HL-60/S4 treated with retinoic acid at 250 ng/mL for 4 days and 3 days (cell line): Measurements from ENCODE around the gene SAMM50.
"Not testable (repeated sequence)": the region's sequence is repeated elsewhere in the genome, so short reads cannot be mapped to it uniquely, and the experiment has no call there.

Source experiments
- in situ Hi-C: fragments of 300-500 bp; cut with MboI; formaldehyde crosslinking; loops from 2 replicates; pipeline ENCODE4 v1.7.0; 2022; ENCODE audit warnings: low sequenced_read_pairs

SAMM50 gene

DNA sequence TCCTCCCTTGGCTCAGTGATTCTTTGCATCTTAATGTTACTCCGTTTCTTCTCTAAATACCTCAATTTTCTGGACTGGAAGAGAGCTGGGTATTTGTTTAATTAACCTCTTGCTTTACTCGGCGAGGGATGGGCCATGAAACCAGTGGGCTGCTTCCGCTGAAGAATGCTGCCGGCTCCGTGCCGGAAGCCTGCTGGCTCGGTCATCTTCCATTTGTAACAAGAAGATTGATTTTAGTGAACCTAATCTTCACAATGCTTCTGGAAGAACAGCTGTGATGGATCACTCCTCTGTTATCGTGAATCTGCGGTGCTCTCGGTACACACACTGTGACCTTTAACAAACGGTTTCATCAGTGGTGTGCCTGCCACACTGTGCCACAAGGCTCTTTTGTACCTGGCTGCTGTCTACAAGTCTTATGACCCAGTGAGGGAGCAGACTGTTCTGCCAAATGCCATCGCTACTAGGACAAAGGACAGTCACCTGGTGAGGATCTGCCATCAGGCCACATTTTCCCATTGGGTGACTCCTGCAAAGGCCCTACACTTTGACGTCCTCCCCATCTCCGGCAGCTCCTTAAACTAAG, 43.5 kb downstream of the SAMM50 start:
- in situ Hi-C loops, result loop anchor here (10.0 kb wide), 1 partner anchor 626 kb away; no protein-coding TSS in a partner anchor

DNA sequence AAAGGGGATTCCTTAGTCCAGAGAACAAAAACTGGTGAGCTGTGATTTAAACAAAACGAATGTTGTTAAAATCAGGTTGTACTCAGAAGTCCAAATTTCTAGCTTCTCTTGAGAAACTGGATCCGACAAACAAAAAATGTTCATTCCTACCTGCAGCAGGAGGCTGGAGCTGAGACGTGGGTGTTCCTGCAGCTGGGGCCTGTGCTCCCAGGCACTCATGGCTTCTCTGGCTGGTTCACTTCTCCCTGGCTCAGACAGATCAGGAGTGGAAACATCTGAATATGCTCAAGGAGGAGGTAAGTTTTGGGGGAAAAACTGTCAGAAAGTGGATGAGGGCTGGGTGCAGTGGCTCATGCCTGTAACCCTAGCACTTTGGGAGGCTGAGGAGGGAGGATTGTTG, 44.1 kb downstream of the SAMM50 start:
- in situ Hi-C loops, result loop anchor here (10.0 kb wide), 1 partner anchor 625 kb away; no protein-coding TSS in a partner anchor

DNA sequence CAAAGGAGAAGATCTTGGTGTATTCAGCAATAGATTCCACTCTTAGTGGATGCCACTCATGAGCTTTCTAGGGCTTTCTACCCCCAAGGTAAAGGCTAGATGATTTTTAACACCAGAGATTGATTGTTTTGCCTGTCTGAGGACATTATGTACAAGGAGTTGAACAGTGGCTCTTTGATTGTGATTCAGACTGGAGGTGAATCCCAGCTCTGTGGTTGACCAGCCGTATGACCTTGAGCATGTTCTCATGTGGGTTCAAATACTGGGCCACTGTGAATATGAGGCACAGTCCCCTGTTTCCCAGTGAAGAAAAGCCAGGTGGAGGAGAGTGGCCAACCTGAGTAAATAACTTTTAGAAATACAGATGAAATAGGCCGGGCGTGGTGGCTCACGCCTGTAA, 44.9 kb downstream of the SAMM50 start:
- in situ Hi-C loops, result no loop called here

DNA sequence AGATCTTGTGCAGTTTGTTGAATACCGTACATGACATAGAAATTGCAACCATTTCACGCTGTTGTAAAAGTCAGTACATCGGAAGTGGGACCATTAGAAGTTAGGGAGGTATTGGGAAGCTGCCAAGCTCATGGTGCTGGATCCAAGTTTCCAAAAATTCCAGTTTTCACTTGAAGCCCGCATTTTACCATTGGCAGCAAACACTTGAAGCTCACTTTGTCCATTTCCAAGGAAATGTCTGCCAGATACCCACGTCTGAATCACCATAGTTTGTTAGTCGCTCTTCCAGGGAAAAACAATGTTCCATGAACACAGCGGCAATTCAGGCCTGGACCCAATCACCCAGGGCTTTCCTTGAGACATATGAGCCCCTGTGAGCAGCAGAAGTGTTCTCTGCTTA, 46.3 kb downstream of the SAMM50 start:
- in situ Hi-C loops, result no loop called here

DNA sequence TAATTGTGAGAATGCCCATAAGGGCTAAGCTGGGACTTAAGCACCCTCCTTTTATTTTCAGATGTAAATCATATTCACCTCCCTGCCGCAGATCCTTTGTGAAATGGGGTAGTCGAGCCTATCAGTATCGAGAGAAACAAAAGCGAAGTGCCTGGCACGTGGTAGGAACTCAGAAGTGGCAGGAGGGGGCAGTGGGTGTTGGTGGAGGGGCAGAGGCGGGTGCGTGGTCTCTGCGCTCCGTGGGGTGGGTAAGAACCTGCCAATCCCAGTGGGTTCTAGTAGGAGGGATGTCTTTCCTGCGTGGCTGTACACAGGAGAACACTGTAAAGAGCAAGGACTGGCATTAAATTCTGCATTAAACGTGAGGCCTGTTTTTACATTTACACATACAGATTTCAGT, 47.1 kb downstream of the SAMM50 start:
- in situ Hi-C loops, result no loop called here

DNA sequence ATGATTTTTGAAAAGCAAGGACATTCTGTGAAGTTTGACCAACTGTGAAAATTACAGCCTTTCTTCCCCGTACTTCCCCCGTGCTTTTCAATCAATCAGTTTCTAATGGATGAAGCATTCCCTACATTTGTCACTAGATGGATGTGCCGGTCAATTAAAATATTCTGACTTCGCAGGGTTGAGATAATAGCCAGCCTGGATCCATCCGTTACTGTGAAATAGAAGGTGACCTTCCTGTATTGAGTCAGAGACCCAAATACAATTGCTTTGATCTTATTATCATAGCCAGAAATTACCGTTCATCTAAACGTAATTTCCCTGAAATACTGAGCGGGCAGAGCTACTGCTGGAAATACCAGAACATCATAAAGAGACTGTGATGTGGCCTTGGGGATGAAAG, 47.8 kb downstream of the SAMM50 start:
- in situ Hi-C loops, result no loop called here

DNA sequence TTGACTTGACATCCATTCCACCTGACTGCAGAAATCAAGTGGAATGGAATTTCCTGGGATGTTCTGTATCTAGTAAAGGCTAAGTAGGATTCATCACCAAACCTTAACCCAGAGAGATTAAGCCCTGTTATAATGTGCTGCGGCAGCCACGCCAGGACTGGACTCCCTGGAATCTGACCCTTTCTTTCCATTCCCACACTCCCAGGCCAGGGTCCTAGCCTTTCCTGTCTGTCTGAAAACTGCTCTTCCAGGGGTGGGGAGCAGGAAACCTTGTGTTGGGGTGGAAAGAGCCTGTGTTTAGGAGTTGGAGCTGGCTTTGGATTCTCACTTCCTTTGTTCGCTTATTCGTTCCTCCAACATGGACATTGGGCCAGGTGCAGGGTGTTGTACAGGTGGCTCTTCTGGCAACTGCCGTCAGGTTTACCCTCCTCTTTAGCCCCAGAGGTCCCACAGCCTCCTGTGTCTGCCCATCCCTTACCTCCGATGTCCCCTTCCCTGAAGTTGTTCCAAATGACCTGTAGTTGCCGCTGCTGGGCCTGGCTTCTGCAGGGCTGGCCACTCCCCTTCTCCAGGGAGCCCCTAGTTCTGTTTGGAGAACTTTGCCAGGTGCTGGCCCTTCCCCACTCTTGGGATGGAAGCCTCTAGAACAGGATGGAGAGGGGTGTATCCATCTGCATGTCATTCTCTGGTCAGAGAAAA, 48.3 kb downstream of the SAMM50 start:
- in situ Hi-C loops, result no loop called here

DNA sequence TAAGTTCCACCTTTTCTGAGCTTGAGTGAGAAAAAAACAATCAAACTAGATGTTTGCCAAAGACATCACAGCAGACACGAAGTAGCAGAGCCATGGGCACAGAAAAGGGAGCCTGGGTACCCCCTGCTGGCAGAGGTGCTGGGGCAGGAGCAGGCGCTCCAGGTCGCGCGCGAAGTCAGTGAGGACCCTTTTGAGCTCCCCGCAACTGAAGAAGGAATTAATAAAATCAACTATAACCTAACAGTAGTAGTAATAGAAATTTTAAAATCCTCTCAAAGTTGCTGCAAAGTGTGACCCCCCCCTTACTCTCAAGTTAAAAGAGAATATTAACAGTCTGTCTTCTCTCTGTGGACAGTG, 48.8 kb downstream of the SAMM50 start:
- in situ Hi-C loops, result no loop called here

DNA sequence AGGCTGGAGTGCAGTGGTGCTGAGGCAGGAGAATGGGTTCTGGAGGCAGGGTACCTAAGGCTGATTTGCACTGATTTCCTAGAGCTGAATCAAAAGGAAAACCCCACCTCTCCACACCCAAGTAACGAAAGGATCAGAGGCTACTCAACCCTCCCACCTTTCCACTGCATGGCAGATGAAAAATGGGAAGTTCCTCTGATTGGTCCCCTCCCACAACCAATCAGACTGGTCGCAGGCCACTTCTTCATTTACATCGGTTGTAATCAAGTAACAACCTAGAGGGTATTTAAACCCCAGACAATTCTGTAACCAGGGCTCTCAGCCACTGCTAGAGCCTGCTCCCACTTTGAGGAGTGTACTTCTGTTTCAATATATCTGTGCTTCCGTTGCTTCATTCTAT, 50.3 kb downstream of the SAMM50 start:
- in situ Hi-C loops, result no loop called here

DNA sequence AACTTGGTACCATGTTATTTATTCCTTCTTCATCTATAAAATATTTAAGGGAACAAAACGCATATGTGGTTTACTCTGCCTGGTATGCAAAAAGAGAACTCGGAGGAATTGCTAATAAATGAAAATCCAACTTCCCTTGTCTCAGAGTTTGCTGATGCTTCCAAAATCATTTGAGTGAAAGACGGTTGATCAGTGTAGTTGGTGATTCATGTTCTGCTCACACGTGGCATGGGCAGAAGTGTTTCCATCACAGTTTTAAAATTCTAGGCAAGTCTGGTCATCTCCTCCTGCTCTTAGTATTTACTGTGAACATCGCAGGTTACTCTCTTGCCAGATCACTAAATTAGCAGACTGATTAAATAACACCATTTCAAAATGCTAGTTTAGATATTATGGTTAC, 56.9 kb downstream of the SAMM50 start:
- in situ Hi-C loops, result no loop called here

DNA sequence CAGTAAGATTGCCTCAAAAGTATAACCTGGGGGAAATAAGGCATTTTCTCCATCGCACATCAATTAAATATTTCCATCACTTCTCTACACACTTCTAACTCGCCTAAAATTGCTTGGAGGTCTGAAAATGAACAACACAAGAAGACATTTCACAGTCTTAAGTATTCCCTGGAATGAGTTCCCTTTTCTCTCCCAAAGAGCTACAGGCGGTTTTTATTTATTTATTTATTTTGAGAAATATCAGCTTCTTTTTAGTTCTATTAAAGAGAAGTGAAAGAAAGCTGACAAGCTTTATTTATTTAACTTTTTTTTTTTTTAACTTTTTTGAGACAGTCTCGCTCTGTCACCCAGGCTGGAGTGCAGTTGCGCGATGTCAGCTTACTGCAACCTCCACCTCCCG, 57.3 kb downstream of the SAMM50 start:
- in situ Hi-C loops, result no loop called here

DNA sequence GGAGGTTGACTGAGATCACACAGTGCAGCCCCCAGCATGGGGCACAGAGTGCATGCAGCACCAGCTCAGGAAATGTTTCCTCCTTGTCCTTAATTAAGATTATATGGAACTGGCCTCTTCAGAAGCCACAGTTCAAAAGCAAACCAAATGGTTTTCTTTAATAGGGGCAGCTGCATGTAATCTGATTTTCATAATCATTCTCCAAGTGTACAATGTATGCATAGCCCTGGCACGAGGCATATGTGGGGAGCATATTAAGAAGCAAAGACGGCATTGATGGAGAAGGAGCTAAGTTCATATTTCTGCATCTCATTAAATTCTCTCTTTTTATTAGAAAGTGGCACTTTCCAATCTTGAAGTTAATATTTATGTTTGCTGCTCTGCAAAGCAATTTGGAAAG, 59.0 kb downstream of the SAMM50 start:
- in situ Hi-C loops, result no loop called here

DNA sequence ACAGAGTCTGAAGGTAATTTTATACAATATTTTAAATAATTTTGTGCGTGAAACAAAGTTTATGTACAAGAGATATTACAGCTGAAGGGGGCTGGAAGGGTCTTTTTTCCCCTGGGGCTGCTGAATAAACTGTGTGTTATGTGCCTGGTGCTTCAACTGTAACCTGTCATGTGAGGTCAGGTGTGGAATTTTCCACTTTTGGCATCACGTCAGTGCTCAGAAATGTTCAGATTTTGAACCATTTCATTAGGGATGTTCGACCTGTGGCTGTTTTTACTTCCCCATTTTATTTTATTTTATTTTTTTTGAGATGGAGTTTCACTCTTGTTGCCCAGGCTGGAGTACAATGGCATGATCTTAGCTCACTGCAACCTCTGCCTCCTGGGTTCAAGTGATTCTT, 61.3 kb downstream of the SAMM50 start:
- in situ Hi-C loops, result not testable (repeated sequence)

DNA sequence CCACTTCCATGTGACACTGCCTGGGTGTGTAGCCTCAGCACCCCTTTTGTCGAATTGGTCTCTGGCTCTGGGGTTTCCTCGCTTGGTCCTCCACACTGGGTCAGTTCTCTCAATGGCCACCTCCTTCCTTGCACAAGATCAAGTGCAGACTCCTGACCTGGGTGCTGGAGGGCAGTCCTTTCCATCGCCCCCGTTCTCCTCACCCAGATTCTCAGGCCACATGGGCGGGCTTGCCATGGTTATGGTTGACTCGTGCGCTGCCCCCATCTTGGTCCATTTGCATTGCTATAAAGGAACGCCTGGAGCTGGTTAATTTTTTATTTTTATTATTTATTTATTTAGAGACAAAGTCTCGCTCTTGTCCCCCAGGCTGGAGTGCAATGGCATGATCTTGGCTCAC, 63.4 kb downstream of the SAMM50 start:
- in situ Hi-C loops, result no loop called here

DNA sequence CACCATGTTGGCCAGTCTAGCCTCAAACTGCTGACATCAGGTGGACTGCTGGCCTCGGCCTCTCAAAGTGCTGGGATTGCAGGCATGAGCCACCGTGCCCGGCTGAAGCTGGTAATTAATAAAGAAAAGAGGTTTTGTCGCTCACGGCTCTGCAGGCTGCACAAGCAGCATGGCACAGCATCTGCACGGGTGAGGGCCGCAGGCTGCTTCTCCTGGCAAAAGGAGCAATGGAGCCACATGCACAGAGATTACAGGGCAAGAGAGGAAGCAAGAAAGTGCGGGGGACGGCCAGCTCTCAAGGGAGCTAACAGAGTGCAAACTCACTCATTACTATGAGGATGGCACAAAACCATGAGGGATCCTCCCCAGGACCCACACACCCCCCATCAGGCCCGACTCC, 64.2 kb downstream of the SAMM50 start:
- in situ Hi-C loops, result no loop called here

DNA sequence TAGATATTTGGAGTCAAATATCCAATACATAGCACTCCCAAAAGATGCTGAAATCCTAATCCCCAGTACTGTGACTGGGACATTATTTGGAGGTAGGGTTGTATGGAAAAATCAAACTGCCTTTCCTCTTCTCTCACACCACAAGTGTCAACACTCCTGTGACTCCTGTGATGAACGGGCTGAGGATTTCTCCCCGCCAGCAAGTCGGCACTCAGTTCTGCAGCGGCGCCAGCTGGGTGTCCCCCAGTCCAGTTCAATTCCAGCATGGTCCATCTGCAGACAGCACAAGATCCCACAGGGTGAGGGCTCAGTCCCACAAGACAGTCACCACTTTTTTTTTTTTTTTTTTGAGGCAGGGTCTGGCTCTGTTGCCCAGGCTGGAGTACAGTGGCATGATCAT, 64.6 kb downstream of the SAMM50 start:
- in situ Hi-C loops, result no loop called here

DNA sequence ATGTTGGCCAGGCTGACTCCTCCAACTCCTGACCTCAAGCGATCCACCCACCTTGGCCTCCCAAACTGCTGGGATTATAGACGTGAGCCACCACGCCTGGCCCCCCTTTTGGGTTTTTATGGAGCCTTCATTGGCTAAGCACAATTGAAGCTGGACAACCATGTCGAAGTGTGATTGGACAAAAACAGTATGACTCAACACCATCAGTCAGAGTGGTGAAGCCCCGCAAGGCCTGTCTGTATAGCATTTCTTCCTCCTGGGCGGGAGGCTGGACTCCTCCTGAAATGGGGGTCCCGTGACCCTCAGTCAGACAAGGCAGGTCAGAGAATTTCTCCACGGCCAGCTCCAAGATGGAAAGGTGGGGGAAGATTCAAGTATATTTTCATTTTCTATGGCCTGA, 65.7 kb downstream of the SAMM50 start:
- in situ Hi-C loops, result no loop called here

DNA sequence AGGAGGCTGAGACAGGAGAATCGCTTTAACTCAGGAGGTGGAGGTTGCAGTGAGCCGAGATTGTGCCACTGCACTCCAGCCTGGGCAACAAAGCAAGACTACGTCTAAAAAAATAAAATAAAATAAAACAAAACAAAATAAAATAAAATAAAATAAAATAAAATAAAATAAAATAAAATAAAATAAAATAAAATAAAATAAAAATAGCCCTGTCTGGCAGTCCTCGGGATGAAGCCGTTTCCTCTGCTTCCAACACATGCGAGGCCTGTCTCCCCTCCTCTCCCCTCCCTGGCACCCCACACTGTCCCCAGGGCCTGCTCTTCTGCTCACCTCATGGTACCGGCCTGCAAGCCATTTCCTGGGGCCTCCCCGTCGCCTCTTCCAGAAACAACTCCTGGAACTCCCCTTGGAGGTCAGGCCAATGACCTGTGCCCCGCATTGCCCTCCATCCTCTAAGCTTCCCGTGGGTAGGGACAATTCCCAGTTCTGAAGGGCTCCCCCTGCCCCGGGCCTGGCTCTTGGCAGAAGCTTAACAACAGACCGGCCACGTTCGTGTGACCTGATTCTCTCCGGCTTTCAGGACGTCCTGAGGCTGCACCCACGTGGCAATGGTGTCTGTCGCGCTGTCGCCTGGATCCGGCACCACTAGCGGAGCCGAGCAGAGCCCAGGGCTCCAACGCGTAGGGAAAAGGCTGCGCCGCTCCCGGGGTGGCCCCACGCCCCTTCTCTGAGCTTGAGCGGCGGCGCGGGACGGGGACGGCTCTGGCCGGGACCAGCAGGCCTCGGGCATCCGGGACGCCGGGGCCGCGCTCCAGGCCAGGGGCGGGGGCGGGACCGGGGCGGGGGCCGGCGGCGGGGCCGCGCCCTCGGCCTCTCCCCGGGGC, 68.4 kb downstream of the SAMM50 start:
- in situ Hi-C loops, result no loop called here

DNA sequence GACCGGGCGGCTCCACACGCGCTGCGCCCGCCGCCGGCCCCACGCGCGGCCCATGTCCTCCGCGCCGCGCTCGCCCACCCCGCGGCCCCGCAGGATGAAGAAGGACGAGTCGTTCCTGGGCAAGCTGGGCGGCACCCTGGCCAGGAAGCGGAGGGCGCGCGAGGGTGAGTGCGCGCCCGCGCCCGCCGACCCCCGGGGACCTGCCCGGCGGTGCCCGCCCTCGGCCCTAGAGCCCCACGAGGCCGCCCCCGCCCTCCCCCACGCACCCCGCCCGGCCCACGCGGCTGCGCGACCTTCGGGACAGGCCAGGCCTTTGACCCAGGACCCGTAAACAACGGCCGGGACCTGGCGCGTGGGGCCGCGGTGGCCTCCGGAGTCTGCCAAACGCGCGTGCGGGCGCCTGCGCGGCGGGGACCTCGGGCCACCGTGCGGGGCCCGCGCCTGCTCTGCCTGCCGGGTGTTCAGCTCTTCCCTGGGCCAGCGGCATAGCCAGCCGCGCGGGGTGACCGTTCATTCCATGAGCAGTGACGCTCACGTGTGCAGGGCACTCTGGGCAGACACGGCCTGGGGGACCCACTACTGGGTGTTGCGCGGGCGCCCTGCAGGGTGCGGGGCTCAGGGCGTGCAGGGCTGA, 69.2 kb downstream of the SAMM50 start, which contains the start of gene PARVB:
TSS of gene PARVB (plus strand) at position 15 of the 634 bp plus-strand sequence. CDS start at position 53, 38 bp downstream.
- in situ Hi-C loops, result no loop called here

DNA sequence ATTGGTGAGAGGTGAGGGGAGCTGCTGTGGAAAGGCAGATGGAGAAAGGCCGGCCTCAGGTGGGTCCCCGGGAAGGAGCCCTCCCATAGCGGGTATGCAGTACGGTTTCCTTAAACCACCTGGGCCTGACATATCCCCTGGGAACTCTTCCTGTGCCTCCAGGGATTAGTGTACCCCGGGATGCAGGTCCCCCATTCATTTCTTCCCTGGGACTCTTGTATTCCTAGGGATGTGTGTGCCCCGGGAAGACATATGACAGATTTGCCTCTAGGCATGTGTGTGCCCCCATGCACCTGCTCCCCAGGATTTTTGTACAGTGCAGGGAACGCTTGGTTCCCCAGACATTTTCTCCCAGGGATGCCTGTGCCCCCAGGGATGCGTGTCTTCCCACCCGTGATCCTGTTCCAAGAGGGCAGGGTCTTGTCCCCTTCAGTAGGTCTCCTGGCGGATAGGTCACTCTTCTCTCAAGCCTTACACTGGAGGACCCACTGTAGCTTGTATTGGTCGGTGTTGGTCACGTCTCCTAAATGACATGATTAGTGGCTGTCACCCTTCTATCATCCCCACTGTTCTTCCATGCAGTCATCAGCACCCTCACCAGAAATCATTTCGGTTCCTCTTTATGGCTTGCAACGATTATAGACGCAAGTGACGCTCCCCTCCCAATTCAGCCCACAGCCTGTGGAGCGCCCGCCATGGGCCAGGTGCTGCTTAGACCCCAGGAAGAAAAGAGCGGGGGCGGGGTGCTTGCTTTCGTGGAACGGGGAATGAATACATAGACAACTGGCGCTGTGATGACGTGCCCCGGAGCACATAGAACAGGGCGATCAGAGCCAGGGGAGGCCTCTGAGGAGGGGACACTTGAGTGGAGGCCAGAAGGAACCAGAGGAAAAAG, 70.2 kb downstream of the SAMM50 start:
- in situ Hi-C loops, result no loop called here
